Measurements from ENCODE around the gene MAP3K5.

Gene MAP3K5

DNA sequence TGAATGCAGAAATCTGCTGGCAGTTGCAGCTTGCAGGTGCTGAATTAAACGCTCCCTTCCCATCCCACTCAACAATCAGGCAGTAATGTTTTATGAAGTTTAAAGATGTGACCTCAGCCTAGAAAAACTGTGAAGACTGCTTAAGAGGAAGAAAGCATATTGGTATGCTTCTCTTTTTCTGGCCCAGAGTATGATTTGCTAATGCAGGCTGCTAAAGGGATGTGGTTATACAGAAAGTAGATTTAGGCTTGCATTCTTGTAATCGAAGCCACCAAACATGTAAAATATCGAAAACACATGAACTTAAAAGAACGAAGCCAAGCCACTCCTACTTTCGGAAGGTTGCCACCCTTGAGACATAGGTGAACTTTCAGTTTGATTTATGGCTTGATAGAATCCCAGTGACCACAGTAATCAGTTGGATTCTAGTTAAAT lies 40.7 kb downstream of the MAP3K5 start:
- Histone ChIP-seq H3K79me2 (ENCODE audit: control insufficient read depth, insufficient read depth, low read length, poor library complexity) (no peaks in the 10 kb centered on the region), H2BK12ac (ENCODE audit: low read length) (no peak overlapping the region), H3K4me2 (ENCODE audit: low read length) (no peak overlapping the region), H3K79me1 (ENCODE audit: low read length) (no peaks in the 10 kb centered on the region), H3K14ac (ENCODE audit: low read length) (no peak overlapping the region), H4K12ac (ENCODE audit: low read depth, low read length) (no peak overlapping the region), H2AK5ac (ENCODE audit: low read length) (no peak overlapping the region), H3K9ac (ENCODE audit: low read length) (no peak overlapping the region), H4K8ac (ENCODE audit: low read depth, low read length) (no peak overlapping the region), H3K27ac (ENCODE audit: low read depth, low read length) (no peak overlapping the region), H2AFZ (ENCODE audit: insufficient read depth, low read length, poor library complexity) (no peak overlapping the region), H3K4ac (ENCODE audit: low read depth, low read length) (no peak overlapping the region), H3K36me3 (ENCODE audit: control insufficient read depth in 1 of 2, insufficient read depth in 2 of 2, low read length in 2 of 2) (no peaks in the 10 kb centered on the region), H2BK120ac (ENCODE audit: insufficient read depth, low read length, poor library complexity) (no peak overlapping the region), H2BK5ac (ENCODE audit: low read depth, low read length, poor library complexity) (no peak overlapping the region), H3K9me3 (ENCODE audit: insufficient read depth, low read depth, low read length) (no peaks in the 10 kb centered on the region), H3K4me3 (ENCODE audit: low read depth, low read length) (no peak overlapping the region), H4K91ac (ENCODE audit: low read depth, low read length) (no peak overlapping the region), H3K4me1 (ENCODE audit: control insufficient read depth in 1 of 2, insufficient read depth in 2 of 2, low read length in 2 of 2) (peaks cover 4 to 5% of the 10 kb centered on the region in 2 experiments), H3K18ac (ENCODE audit: low read length) (no peak overlapping the region), H3K23ac (ENCODE audit: low read length) (no peak overlapping the region), H3K27me3 (ENCODE audit: insufficient read depth, low read length) (no peaks in the 10 kb centered on the region)
- WGBS (ENCODE audit: extremely low coverage, insufficient coverage, insufficient read length), result no CpG with 5 or more reads among the region's 5 CpGs
- no peak for DNase-seq

DNA sequence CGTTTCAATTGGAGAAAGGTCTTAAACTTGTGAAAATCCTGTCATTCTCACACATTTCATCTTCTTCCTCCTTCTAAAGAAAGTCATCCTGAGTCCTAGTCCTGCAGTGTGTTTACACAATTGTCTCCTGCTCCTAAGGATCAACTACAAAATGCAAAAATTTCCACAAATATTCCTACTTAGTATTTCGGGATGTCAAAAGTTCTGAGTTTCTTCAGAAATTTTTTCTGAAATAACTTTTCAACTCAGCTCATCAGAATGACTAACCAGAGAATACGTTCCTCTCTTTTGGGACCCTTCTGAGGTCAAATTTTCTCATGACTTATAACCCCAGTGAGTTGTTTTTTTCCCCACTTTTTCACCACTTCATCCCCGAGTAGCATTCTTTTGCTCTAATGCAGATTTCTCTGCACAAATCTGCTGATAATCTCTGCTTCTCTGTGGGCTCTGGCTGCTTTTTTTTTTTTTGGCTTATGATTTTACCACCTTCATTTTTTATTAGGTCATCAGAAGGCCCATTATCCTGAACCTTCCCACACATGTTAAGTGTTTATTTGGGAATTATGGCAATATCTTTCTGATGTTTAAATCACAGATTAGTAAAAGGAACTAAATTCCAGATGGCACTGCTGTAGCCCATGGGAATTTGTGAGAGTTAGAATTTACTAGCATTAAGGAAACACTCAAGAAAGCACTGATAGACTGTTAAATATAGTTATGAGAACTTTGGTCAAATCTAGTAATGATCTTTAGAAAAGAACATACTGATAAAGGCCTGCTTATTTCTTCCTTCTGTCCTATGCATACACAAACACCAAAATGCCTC lies 41.4 kb downstream of the MAP3K5 start:
- H2BK120ac ChIP-seq (ENCODE audit: insufficient read depth, low read length, poor library complexity), result no peak overlapping the region
- H3K4ac ChIP-seq (ENCODE audit: low read depth, low read length), result no peak overlapping the region
- H3K79me2 ChIP-seq (ENCODE audit: control insufficient read depth, insufficient read depth, low read length, poor library complexity), result no peaks in the 10 kb centered on the region
- no peak overlapping the region for H3K18ac ChIP-seq (ENCODE audit: low read length)
- H3K14ac ChIP-seq (ENCODE audit: low read length), result no peak overlapping the region
- H3K27me3 ChIP-seq (ENCODE audit: insufficient read depth, low read length), result no peaks in the 10 kb centered on the region
- no peaks in the 10 kb centered on the region for H3K79me1 ChIP-seq (ENCODE audit: low read length)
- no peak overlapping the region for H3K4me2 ChIP-seq (ENCODE audit: low read length)
- H2BK5ac ChIP-seq (ENCODE audit: low read depth, low read length, poor library complexity), result no peak overlapping the region
- no peak overlapping the region for H4K91ac ChIP-seq (ENCODE audit: low read depth, low read length)
- no peak for DNase-seq
- no peak overlapping the region for H3K9ac ChIP-seq (ENCODE audit: low read length)
- H2AK5ac ChIP-seq (ENCODE audit: low read length), result no peak overlapping the region
- H3K36me3 ChIP-seq (ENCODE audit: control insufficient read depth in 1 of 2, insufficient read depth in 2 of 2, low read length in 2 of 2), result no peaks in the 10 kb centered on the region
- no CpG with 5 or more reads among the region's 4 CpGs for WGBS (ENCODE audit: extremely low coverage, insufficient coverage, insufficient read length)
- H2AFZ ChIP-seq (ENCODE audit: insufficient read depth, low read length, poor library complexity), result no peak overlapping the region
- peaks cover 4 to 5% of the 10 kb centered on the region in 2 experiments for H3K4me1 ChIP-seq (ENCODE audit: control insufficient read depth in 1 of 2, insufficient read depth in 2 of 2, low read length in 2 of 2)
- no peak overlapping the region for H4K8ac ChIP-seq (ENCODE audit: low read depth, low read length)
- no peak overlapping the region for H3K23ac ChIP-seq (ENCODE audit: low read length)
- H2BK12ac ChIP-seq (ENCODE audit: low read length), result no peak overlapping the region
- no peak overlapping the region for H3K4me3 ChIP-seq (ENCODE audit: low read depth, low read length)
- H3K9me3 ChIP-seq (ENCODE audit: insufficient read depth, low read depth, low read length), result no peaks in the 10 kb centered on the region
- no peak overlapping the region for H3K27ac ChIP-seq (ENCODE audit: low read depth, low read length)
- no peak overlapping the region for H4K12ac ChIP-seq (ENCODE audit: low read depth, low read length)

DNA sequence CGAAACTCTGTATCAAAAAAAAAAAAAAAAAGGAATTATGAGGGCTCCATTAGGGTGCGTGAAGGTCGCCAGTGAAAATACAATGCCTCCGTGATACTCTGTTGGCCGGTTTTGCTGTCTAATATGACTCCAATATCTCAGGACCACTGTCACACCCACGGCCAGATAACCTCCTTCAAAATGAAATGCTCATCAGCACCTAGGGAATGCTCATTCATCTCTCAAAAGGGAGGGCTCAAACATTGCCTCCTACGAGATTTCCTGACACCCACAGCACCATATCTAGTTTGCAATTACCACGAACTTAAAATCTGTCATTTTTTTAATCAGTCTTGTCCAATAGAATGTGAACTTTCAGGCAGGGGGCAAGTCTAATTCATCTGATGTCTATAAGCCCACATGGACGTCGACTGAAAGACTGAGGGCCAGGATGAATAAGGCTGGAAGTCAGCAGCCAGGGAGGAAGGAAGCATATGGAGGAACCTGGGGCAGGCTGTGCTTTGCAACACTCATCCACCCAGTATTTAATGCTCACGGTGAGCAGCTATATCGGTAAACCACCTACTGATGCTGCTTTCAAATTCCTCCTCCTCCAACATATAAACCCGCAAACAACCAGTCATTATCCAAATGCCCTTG lies 42.8 kb downstream of the MAP3K5 start:
- no peak overlapping the region for H2BK12ac ChIP-seq (ENCODE audit: low read length)
- no peaks in the 10 kb centered on the region for H3K36me3 ChIP-seq (ENCODE audit: control insufficient read depth in 1 of 2, insufficient read depth in 2 of 2, low read length in 2 of 2)
- no peak overlapping the region for H3K18ac ChIP-seq (ENCODE audit: low read length)
- no CpG with 5 or more reads among the region's 13 CpGs for WGBS (ENCODE audit: extremely low coverage, insufficient coverage, insufficient read length)
- no peak overlapping the region for H3K14ac ChIP-seq (ENCODE audit: low read length)
- no peak overlapping the region for H3K4ac ChIP-seq (ENCODE audit: low read depth, low read length)
- no peak overlapping the region for H4K91ac ChIP-seq (ENCODE audit: low read depth, low read length)
- H3K4me2 ChIP-seq (ENCODE audit: low read length), result no peak overlapping the region
- no peak for DNase-seq
- no peak overlapping the region for H2BK5ac ChIP-seq (ENCODE audit: low read depth, low read length, poor library complexity)
- H3K27me3 ChIP-seq (ENCODE audit: insufficient read depth, low read length), result no peaks in the 10 kb centered on the region
- H3K27ac ChIP-seq (ENCODE audit: low read depth, low read length), result no peak overlapping the region
- no peaks in the 10 kb centered on the region for H3K79me2 ChIP-seq (ENCODE audit: control insufficient read depth, insufficient read depth, low read length, poor library complexity)
- no peak overlapping the region for H3K9ac ChIP-seq (ENCODE audit: low read length)
- H3K9me3 ChIP-seq (ENCODE audit: insufficient read depth, low read depth, low read length), result no peaks in the 10 kb centered on the region
- H2BK120ac ChIP-seq (ENCODE audit: insufficient read depth, low read length, poor library complexity), result no peak overlapping the region
- H2AFZ ChIP-seq (ENCODE audit: insufficient read depth, low read length, poor library complexity), result no peak overlapping the region
- no peak overlapping the region for H2AK5ac ChIP-seq (ENCODE audit: low read length)
- peaks cover 5% of the 10 kb centered on the region in 2 experiments for H3K4me1 ChIP-seq (ENCODE audit: control insufficient read depth in 1 of 2, insufficient read depth in 2 of 2, low read length in 2 of 2)
- no peak overlapping the region for H3K23ac ChIP-seq (ENCODE audit: low read length)
- H4K8ac ChIP-seq (ENCODE audit: low read depth, low read length), result no peak overlapping the region
- no peak overlapping the region for H4K12ac ChIP-seq (ENCODE audit: low read depth, low read length)
- H3K4me3 ChIP-seq (ENCODE audit: low read depth, low read length), result no peak overlapping the region
- H3K79me1 ChIP-seq (ENCODE audit: low read length), result no peaks in the 10 kb centered on the region

DNA sequence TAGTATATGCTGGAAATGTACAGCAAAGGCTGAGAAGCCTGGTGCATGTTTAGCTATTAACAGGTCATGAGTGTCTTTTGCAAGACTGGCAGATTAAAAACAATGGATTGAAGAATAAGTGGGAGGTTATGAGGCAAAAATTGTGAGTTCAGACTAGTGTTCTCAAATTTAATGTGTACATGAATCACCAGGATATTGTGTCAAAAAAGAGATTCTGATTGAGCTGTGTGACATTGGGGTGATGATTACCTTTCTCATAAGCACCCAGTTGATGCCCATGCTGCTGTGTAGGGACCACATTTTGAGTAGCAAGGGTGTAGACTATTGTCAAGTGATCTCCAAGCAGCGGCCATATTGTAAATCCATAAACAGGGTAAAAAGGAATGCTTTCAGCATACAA lies 44.8 kb downstream of the MAP3K5 start:
- no peak overlapping the region for H2BK5ac ChIP-seq (ENCODE audit: low read depth, low read length, poor library complexity)
- H3K27me3 ChIP-seq (ENCODE audit: insufficient read depth, low read length), result no peaks in the 10 kb centered on the region
- H3K9ac ChIP-seq (ENCODE audit: low read length), result no peak overlapping the region
- no peak overlapping the region for H4K8ac ChIP-seq (ENCODE audit: low read depth, low read length)
- H2AFZ ChIP-seq (ENCODE audit: insufficient read depth, low read length, poor library complexity), result no peak overlapping the region
- H2AK5ac ChIP-seq (ENCODE audit: low read length), result no peak overlapping the region
- no peak overlapping the region for H2BK120ac ChIP-seq (ENCODE audit: insufficient read depth, low read length, poor library complexity)
- H3K9me3 ChIP-seq (ENCODE audit: insufficient read depth, low read depth, low read length), result no peaks in the 10 kb centered on the region
- no peaks in the 10 kb centered on the region for H3K36me3 ChIP-seq (ENCODE audit: control insufficient read depth in 1 of 2, insufficient read depth in 2 of 2, low read length in 2 of 2)
- no peaks in the 10 kb centered on the region for H3K79me2 ChIP-seq (ENCODE audit: control insufficient read depth, insufficient read depth, low read length, poor library complexity)
- no peak overlapping the region for H4K91ac ChIP-seq (ENCODE audit: low read depth, low read length)
- H3K23ac ChIP-seq (ENCODE audit: low read length), result no peak overlapping the region
- no peaks in the 10 kb centered on the region for H3K79me1 ChIP-seq (ENCODE audit: low read length)
- no peak overlapping the region for H3K18ac ChIP-seq (ENCODE audit: low read length)
- no peak overlapping the region for H3K14ac ChIP-seq (ENCODE audit: low read length)
- no peak overlapping the region for H3K27ac ChIP-seq (ENCODE audit: low read depth, low read length)
- no peak overlapping the region for H2BK12ac ChIP-seq (ENCODE audit: low read length)
- no peak overlapping the region for H3K4me2 ChIP-seq (ENCODE audit: low read length)
- H3K4me1 ChIP-seq (ENCODE audit: control insufficient read depth in 1 of 2, insufficient read depth in 2 of 2, low read length in 2 of 2), result peaks cover 1 to 2% of the 10 kb centered on the region in 2 experiments
- H3K4me3 ChIP-seq (ENCODE audit: low read depth, low read length), result no peak overlapping the region
- H4K12ac ChIP-seq (ENCODE audit: low read depth, low read length), result no peak overlapping the region
- H3K4ac ChIP-seq (ENCODE audit: low read depth, low read length), result no peak overlapping the region
- WGBS (ENCODE audit: extremely low coverage, insufficient coverage, insufficient read length), result no CpG with 5 or more reads among the region's 1 CpG
- no peak for DNase-seq

Measured in trophoblast cell (in vitro differentiated cells and primary cell).